ENCODE results near the gene ZFP92.
A peak's percentile ranks its signal among the peaks of the same experiment; 100 is the strongest.

The ZFP92 gene

GRCh38 chrX:153411255-153411987 lies at the start of gene ZFP92:
ZFP92 (plus strand) TSS chrX:153411472; CDS start chrX:153418323, 6,851 bp downstream.
- Mint-ChIP-seq H3K9me3 (ENCODE audit: low read depth) (no peaks in the 10 kb centered on the region), H3K4me3 (peak within 1 kb of the TSS; percentile 75), H3K4me1 (ENCODE audit: low read depth) (peaks cover 7% of the 10 kb centered on the region), H3K27me3 (no peaks in the 10 kb centered on the region), H3K27ac (no peak within 1 kb of the TSS), H3K36me3 (no peaks in the 10 kb centered on the region)

GRCh38 chrX:153361781-153362397 lies 49.4 kb upstream of the ZFP92 start:
- Mint-ChIP-seq H3K27ac (no peak overlapping the region), H3K4me3 (no peak overlapping the region), H3K4me1 (ENCODE audit: low read depth) (no peaks in the 10 kb centered on the region), H3K9me3 (ENCODE audit: low read depth) (no peaks in the 10 kb centered on the region), H3K27me3 (no peaks in the 10 kb centered on the region), H3K36me3 (no peaks in the 10 kb centered on the region)

GRCh38 chrX:153365670-153366069 lies 45.6 kb upstream of the ZFP92 start:
- no peak overlapping the region for H3K4me3 Mint-ChIP-seq
- H3K27me3 Mint-ChIP-seq: no peaks in the 10 kb centered on the region
- H3K9me3 Mint-ChIP-seq (ENCODE audit: low read depth): no peaks in the 10 kb centered on the region
- peaks cover 2% of the 10 kb centered on the region for H3K36me3 Mint-ChIP-seq
- H3K4me1 Mint-ChIP-seq (ENCODE audit: low read depth): no peaks in the 10 kb centered on the region
- H3K27ac Mint-ChIP-seq: no peak overlapping the region

- H3K27me3 Mint-ChIP-seq: no peaks in the 10 kb centered on the region
- no peak overlapping the region for H3K27ac Mint-ChIP-seq
- H3K4me1 Mint-ChIP-seq (ENCODE audit: low read depth): no peaks in the 10 kb centered on the region
Observed at GRCh38 chrX:153366119-153366518, 45.2 kb upstream of the ZFP92 start.

GRCh38 chrX:153366878-153367538 lies 44.3 kb upstream of the ZFP92 start:
- Mint-ChIP-seq H3K36me3 (peaks cover 2% of the 10 kb centered on the region), H3K27ac (no peak overlapping the region), H3K4me1 (ENCODE audit: low read depth) (no peaks in the 10 kb centered on the region), H3K9me3 (ENCODE audit: low read depth) (no peaks in the 10 kb centered on the region), H3K27me3 (no peaks in the 10 kb centered on the region), H3K4me3 (no peak overlapping the region)

More at GRCh38 chrX:153366119-153366518, 45.2 kb upstream of the ZFP92 start:
- Mint-ChIP-seq H3K36me3 (peaks cover 2% of the 10 kb centered on the region), H3K4me3 (no peak overlapping the region), H3K9me3 (ENCODE audit: low read depth) (no peaks in the 10 kb centered on the region)

- Mint-ChIP-seq H3K4me3 (no peak overlapping the region), H3K36me3 (peaks cover 2% of the 10 kb centered on the region), H3K4me1 (ENCODE audit: low read depth) (no peaks in the 10 kb centered on the region), H3K9me3 (ENCODE audit: low read depth) (no peaks in the 10 kb centered on the region), H3K27me3 (no peaks in the 10 kb centered on the region), H3K27ac (no peak overlapping the region)
Observed at GRCh38 chrX:153370293-153371055, 40.8 kb upstream of the ZFP92 start.

- H3K27me3 Mint-ChIP-seq: no peaks in the 10 kb centered on the region
- H3K9me3 Mint-ChIP-seq (ENCODE audit: low read depth): no peaks in the 10 kb centered on the region
- no peaks in the 10 kb centered on the region for H3K4me1 Mint-ChIP-seq (ENCODE audit: low read depth)
- H3K4me3 Mint-ChIP-seq: no peak overlapping the region
- peaks cover 2% of the 10 kb centered on the region for H3K36me3 Mint-ChIP-seq
- H3K27ac Mint-ChIP-seq: no peak overlapping the region
Observed at GRCh38 chrX:153371256-153371655, 40.0 kb upstream of the ZFP92 start.

GRCh38 chrX:153372949-153373348 lies 38.3 kb upstream of the ZFP92 start:
- Mint-ChIP-seq H3K4me3 (no peak overlapping the region), H3K27me3 (no peaks in the 10 kb centered on the region), H3K4me1 (ENCODE audit: low read depth) (no peaks in the 10 kb centered on the region), H3K27ac (no peak overlapping the region), H3K9me3 (ENCODE audit: low read depth) (no peaks in the 10 kb centered on the region), H3K36me3 (peaks cover 2% of the 10 kb centered on the region)

GRCh38 chrX:153374426-153374825 lies 36.8 kb upstream of the ZFP92 start:
- Mint-ChIP-seq H3K4me1 (ENCODE audit: low read depth) (no peaks in the 10 kb centered on the region), H3K27ac (no peak overlapping the region), H3K4me3 (no peak overlapping the region), H3K9me3 (ENCODE audit: low read depth) (no peaks in the 10 kb centered on the region), H3K36me3 (peaks cover 2% of the 10 kb centered on the region), H3K27me3 (no peaks in the 10 kb centered on the region)

- Mint-ChIP-seq H3K27ac (no peak overlapping the region), H3K9me3 (ENCODE audit: low read depth) (no peaks in the 10 kb centered on the region), H3K27me3 (no peaks in the 10 kb centered on the region), H3K36me3 (peaks cover 1% of the 10 kb centered on the region), H3K4me1 (ENCODE audit: low read depth) (no peaks in the 10 kb centered on the region), H3K4me3 (no peak overlapping the region)
Observed at GRCh38 chrX:153375571-153375970, 35.7 kb upstream of the ZFP92 start.

- no peaks in the 10 kb centered on the region for H3K36me3 Mint-ChIP-seq
- H3K27ac Mint-ChIP-seq: no peak overlapping the region
- H3K27me3 Mint-ChIP-seq: no peaks in the 10 kb centered on the region
- no peaks in the 10 kb centered on the region for H3K9me3 Mint-ChIP-seq (ENCODE audit: low read depth)
- no peaks in the 10 kb centered on the region for H3K4me1 Mint-ChIP-seq (ENCODE audit: low read depth)
- H3K4me3 Mint-ChIP-seq: no peak overlapping the region
Observed at GRCh38 chrX:153377727-153378126, 33.5 kb upstream of the ZFP92 start.

GRCh38 chrX:153378607-153379006 lies 32.7 kb upstream of the ZFP92 start:
- Mint-ChIP-seq H3K27ac (no peak overlapping the region), H3K4me1 (ENCODE audit: low read depth) (no peaks in the 10 kb centered on the region), H3K36me3 (no peaks in the 10 kb centered on the region), H3K9me3 (ENCODE audit: low read depth) (no peaks in the 10 kb centered on the region), H3K4me3 (no peak overlapping the region), H3K27me3 (no peaks in the 10 kb centered on the region)

- Mint-ChIP-seq H3K4me3 (no peak overlapping the region), H3K4me1 (ENCODE audit: low read depth) (no peaks in the 10 kb centered on the region), H3K36me3 (no peaks in the 10 kb centered on the region), H3K9me3 (ENCODE audit: low read depth) (no peaks in the 10 kb centered on the region), H3K27ac (no peak overlapping the region), H3K27me3 (no peaks in the 10 kb centered on the region)
Observed at GRCh38 chrX:153379508-153379907, 31.8 kb upstream of the ZFP92 start.

- no peak overlapping the region for H3K27ac Mint-ChIP-seq
Observed at GRCh38 chrX:153379971-153380581, 31.2 kb upstream of the ZFP92 start.

More at GRCh38 chrX:153379971-153380581, 31.2 kb upstream of the ZFP92 start:
- Mint-ChIP-seq H3K4me3 (no peak overlapping the region), H3K4me1 (ENCODE audit: low read depth) (no peaks in the 10 kb centered on the region), H3K36me3 (no peaks in the 10 kb centered on the region), H3K9me3 (ENCODE audit: low read depth) (no peaks in the 10 kb centered on the region), H3K27me3 (no peaks in the 10 kb centered on the region)
